OCI-LY7 (cell line): ENCODE results near the gene DVL2. TPM values are rescaled to one million over a fixed set of nuclear protein-coding genes. Genes with fewer than 3 reads are reported as not detected.

Source experiments
- BruUV-seq: library from RNA; stranded (reverse); fragments of 400-500 nt; replicated peaks from 2 replicates; lab custom pipeline; 2021; lab: Mats Ljungman, UMichigan
- CTCF ChIA-PET: fragments of 300-600 bp; sonication (Branson Sonifier 250); formaldehyde crosslinking; loops from one replicate; lab custom pipeline; 2022; ENCODE audit warnings: antibody characterized with exemption; ENCODE audit not compliant: unreplicated experiment; lab: Charles Lee
- POLR2A ChIA-PET: fragments of 300-600 bp; sonication (Branson Sonifier 250); formaldehyde crosslinking; loops from one replicate; lab custom pipeline; 2022; ENCODE audit warnings: antibody characterized with exemption; lab: Charles Lee
- DNase-seq: peaks from one replicate; pipeline ENCODE4 v3.0.0-alpha.2; 2015; ENCODE audit warnings: low spot score
- H2AFZ ChIP-seq: fragments of 200-600 bp; sonication (generic), shearing (Covaris generic); 2 replicates; pipeline ENCODE4 v1.6.1; 2014; ENCODE audit warnings: mild to moderate bottlenecking, antibody characterized with exemption, low read length, moderate library complexity
- H3K27ac ChIP-seq: fragments of 200-600 bp; sonication (generic); 2 replicates; pipeline ENCODE4 v1.5.1; 2014; ENCODE audit warnings: mixed run types, low read depth, mild to moderate bottlenecking, moderate library complexity, low read length, inconsistent platforms; ENCODE audit not compliant: poor library complexity, severe bottlenecking
- H3K36me3 ChIP-seq: fragments of 200-600 bp; sonication (generic); 2 replicates; pipeline ENCODE4 v1.6.1; 2014; ENCODE audit warnings: mild to moderate bottlenecking, antibody characterized with exemption, low read length, moderate library complexity, mixed read lengths; ENCODE audit not compliant: insufficient read depth
- H3K4me1 ChIP-seq: fragments of 200-600 bp; sonication (generic); 2 replicates; pipeline ENCODE4 v1.5.1; 2014; ENCODE audit warnings: mild to moderate bottlenecking, low read length; ENCODE audit not compliant: insufficient read depth, poor library complexity, severe bottlenecking
- H3K4me2 ChIP-seq: fragments of 200-600 bp; sonication (generic); 2 replicates; pipeline ENCODE4 v1.6.1; 2014; ENCODE audit warnings: mild to moderate bottlenecking, low read length
- H3K4me3 ChIP-seq: fragments of 200-600 bp; sonication (generic); 2 replicates; pipeline ENCODE4 v1.5.1; 2014; ENCODE audit warnings: mild to moderate bottlenecking, low read depth, low read length; ENCODE audit not compliant: poor library complexity, severe bottlenecking
- H3K79me2 ChIP-seq: fragments of 200-600 bp; sonication (generic); 2 replicates; pipeline ENCODE4 v1.6.1; 2016; ENCODE audit warnings: low read depth, mild to moderate bottlenecking, low read length, moderate library complexity, mixed read lengths; ENCODE audit not compliant: insufficient read depth
- H3K9me2 ChIP-seq: fragments of 200-600 bp; sonication (generic); 2 replicates; pipeline ENCODE4 v1.6.1; 2016; ENCODE audit warnings: mild to moderate bottlenecking, low read length, mixed read lengths; ENCODE audit not compliant: insufficient read depth
- H3K9me3 ChIP-seq: fragments of 200-600 bp; sonication (generic); 2 replicates; pipeline ENCODE4 v1.6.1; 2014; ENCODE audit warnings: mild to moderate bottlenecking, mixed run types, low read length, mixed read lengths
- H4K20me1 ChIP-seq: fragments of 200-600 bp; sonication (generic); 2 replicates; pipeline ENCODE4 v1.6.1; 2014; ENCODE audit warnings: mild to moderate bottlenecking, antibody characterized with exemption, low read length, moderate library complexity, mixed read lengths; ENCODE audit not compliant: insufficient read depth
- CTCF ChIP-seq: fragments of 200-600 bp; sonication (generic); conservative IDR thresholded peaks from 2 replicates; pipeline ENCODE4 v1.5.1; 2014; ENCODE audit warnings: mild to moderate bottlenecking, antibody characterized with exemption, low read length, moderate library complexity, mixed read lengths
- EZH2phosphoT487 ChIP-seq: fragments of 200-600 bp; sonication (generic); IDR thresholded peaks from 2 replicates; pipeline ENCODE4 v1.6.1; 2018; ENCODE audit warnings: low read depth, borderline replicate concordance, mild to moderate bottlenecking, mixed run types, antibody characterized with exemption, low read length, moderate library complexity, mixed read lengths
- intact Hi-C: fragments of 100-400 bp; cut with micrococcal nuclease; formaldehyde crosslinking; loops from one replicate; pipeline ENCODE4 v1.10.0; 2022; ENCODE audit not compliant: unreplicated experiment
- total RNA-seq, 2 experiments: library from RNA; depleted of rRNA in 1 of 2; stranded (reverse); fragments of >200 nt in 1 of 2; shearing (Covaris generic) in 1 of 2; gene quantifications; 2 replicates each; pipeline ENCODE4 v1.2.3, GENCODE V29; 2014 to 2022

Gene DVL2
- total RNA-seq, 2 experiments from 2014 or later, result 98.8 to 99.9 TPM

GRCh38 chr17:7256766-7257456 lies 22.6 kb upstream of the DVL2 start:
- H2AFZ ChIP-seq, result no peak overlapping the region
- no peaks in the 10 kb centered on the region for H3K9me2 ChIP-seq
- no peak overlapping the region for H3K4me2 ChIP-seq
- peaks cover 17% of the 10 kb centered on the region for H3K79me2 ChIP-seq
- no peaks in the 10 kb centered on the region for H4K20me1 ChIP-seq
- H3K27ac ChIP-seq, result no peak overlapping the region
- CTCF ChIA-PET, result interaction anchor here (0.6 kb wide), 1 partner anchor 235 kb away, joined by 4 read pairs; no protein-coding TSS in a partner anchor
- POLR2A ChIA-PET, result interaction anchor here (0.6 to 0.7 kb wide), 2 partner anchors 136 to 207 kb away, joined by 3 read pairs; no protein-coding TSS in a partner anchor
- no peak overlapping the region for H3K4me3 ChIP-seq
- no peaks in the 10 kb centered on the region for H3K9me3 ChIP-seq
- H3K4me1 ChIP-seq, result peaks cover 8% of the 10 kb centered on the region
- no TSS peak for BruUV-seq
- intact Hi-C loops, result no loop called here
- peaks cover 50% of the 10 kb centered on the region for H3K36me3 ChIP-seq
- TF ChIP-seq CTCF (no peak), EZH2phosphoT487 (no peak)
- DNase-seq, result no peak

GRCh38 chr17:7254511-7254910 lies 20.2 kb upstream of the DVL2 start:
- peaks cover 12% of the 10 kb centered on the region for H4K20me1 ChIP-seq
- H3K27ac ChIP-seq, result no peak overlapping the region
- no peak overlapping the region for H3K4me3 ChIP-seq
- no TSS peak for BruUV-seq
- CTCF ChIA-PET, result no interaction called here
- DNase-seq, result no peak
- H3K9me3 ChIP-seq, result no peaks in the 10 kb centered on the region
- intact Hi-C loops, result loop anchor here (5.0 kb wide), 2 partner anchors 228 to 583 kb away; partner anchors contain the start of genes POLR2A and SLC35G6
- TF ChIP-seq EZH2phosphoT487 (no peak), CTCF (no peak)
- H3K36me3 ChIP-seq, result peaks cover 49% of the 10 kb centered on the region
- H3K79me2 ChIP-seq, result peaks cover 36% of the 10 kb centered on the region
- H3K4me2 ChIP-seq, result no peak overlapping the region
- no peak overlapping the region for H2AFZ ChIP-seq
- no peaks in the 10 kb centered on the region for H3K9me2 ChIP-seq
- H3K4me1 ChIP-seq, result peaks cover 17% of the 10 kb centered on the region
- POLR2A ChIA-PET, result interaction anchor here (0.6 to 0.7 kb wide), 2 partner anchors 11 to 52 kb away, joined by 3 to 4 read pairs; no protein-coding TSS in a partner anchor

GRCh38 chr17:7253082-7253481 lies 18.8 kb upstream of the DVL2 start:
- Histone ChIP-seq H3K36me3 (peaks cover 45% of the 10 kb centered on the region), H3K4me1 (peaks cover 26% of the 10 kb centered on the region), H3K27ac (peak overlapping the region; percentile 71), H2AFZ (0 out of 2 replicates have a peak overlapping the region, but pooled peaks have one; percentile 5), H4K20me1 (peaks cover 18% of the 10 kb centered on the region), H3K9me2 (no peaks in the 10 kb centered on the region), H3K9me3 (no peaks in the 10 kb centered on the region), H3K4me2 (peak overlapping the region; percentile 87), H3K79me2 (peaks cover 50% of the 10 kb centered on the region), H3K4me3 (peak overlapping the region; percentile 83)
- BruUV-seq, result no TSS peak
- intact Hi-C loops, result loop anchor here (2.0 to 5.0 kb wide), 4 partner anchors 14 to 584 kb away; partner anchors contain the start of genes EIF5A, PHF23, POLR2A and SLC35G6
- ChIA-PET POLR2A (no interaction called here), CTCF (no interaction called here)
- no peak for TF ChIP-seq EZH2phosphoT487
- TF ChIP-seq CTCF, result no peak
- DNase-seq, result no peak
